SK-N-SH (cell line): ENCODE data around the gene PHF21B.

ENCODE experiments used
- EP300 ChIP-seq, 2 experiments: IDR thresholded peaks; 2 replicates each; pipeline versions ENCODE4 v1.4.0 to v1.6.1; 2012; ENCODE audit warnings: borderline replicate concordance in 1 of 2, low read depth in 1 of 2, low read length in 1 of 2
- FOXM1 ChIP-seq: IDR thresholded peaks from 2 replicates; pipeline ENCODE4 v1.4.0; 2012; ENCODE audit warnings: low read depth, mild to moderate bottlenecking
- MAX ChIP-seq: IDR thresholded peaks from 2 replicates; pipeline ENCODE4 v1.4.0; 2012; ENCODE audit warnings: low read depth
- NFIC ChIP-seq: IDR thresholded peaks from 2 replicates; pipeline ENCODE4 v1.4.0; 2012; ENCODE audit warnings: borderline replicate concordance
- POLR2AphosphoS5 ChIP-seq: IDR thresholded peaks from 2 replicates; pipeline ENCODE4 v1.6.1; 2012; ENCODE audit warnings: low read depth, low read length
- RCOR1 ChIP-seq: fragments of 150-350 bp; IDR thresholded peaks from 2 replicates; pipeline ENCODE4 v1.6.1; 2017; ENCODE audit warnings: antibody characterized with exemption, low read length
- REST ChIP-seq: IDR thresholded peaks from 2 replicates; pipeline ENCODE4 v1.6.1; 2012; ENCODE audit warnings: mild to moderate bottlenecking, low read depth, low read length, moderate library complexity
- TAF1 ChIP-seq: IDR thresholded peaks from 2 replicates; pipeline ENCODE4 v1.6.1; 2012; ENCODE audit warnings: low read depth, mild to moderate bottlenecking, low read length, moderate library complexity, borderline replicate concordance
- TF ChIP-seq, protein P1 (sequence below): fragments of 200-600 bp; sonication (generic); IDR thresholded peaks from 2 replicates; pipeline ENCODE4 v1.6.1; 2017; ENCODE audit warnings: antibody characterized with exemption, mild to moderate bottlenecking, moderate library complexity

- TF ChIP-seq, protein P1, sequence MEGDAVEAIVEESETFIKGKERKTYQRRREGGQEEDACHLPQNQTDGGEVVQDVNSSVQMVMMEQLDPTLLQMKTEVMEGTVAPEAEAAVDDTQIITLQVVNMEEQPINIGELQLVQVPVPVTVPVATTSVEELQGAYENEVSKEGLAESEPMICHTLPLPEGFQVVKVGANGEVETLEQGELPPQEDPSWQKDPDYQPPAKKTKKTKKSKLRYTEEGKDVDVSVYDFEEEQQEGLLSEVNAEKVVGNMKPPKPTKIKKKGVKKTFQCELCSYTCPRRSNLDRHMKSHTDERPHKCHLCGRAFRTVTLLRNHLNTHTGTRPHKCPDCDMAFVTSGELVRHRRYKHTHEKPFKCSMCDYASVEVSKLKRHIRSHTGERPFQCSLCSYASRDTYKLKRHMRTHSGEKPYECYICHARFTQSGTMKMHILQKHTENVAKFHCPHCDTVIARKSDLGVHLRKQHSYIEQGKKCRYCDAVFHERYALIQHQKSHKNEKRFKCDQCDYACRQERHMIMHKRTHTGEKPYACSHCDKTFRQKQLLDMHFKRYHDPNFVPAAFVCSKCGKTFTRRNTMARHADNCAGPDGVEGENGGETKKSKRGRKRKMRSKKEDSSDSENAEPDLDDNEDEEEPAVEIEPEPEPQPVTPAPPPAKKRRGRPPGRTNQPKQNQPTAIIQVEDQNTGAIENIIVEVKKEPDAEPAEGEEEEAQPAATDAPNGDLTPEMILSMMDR = no peak
- no peak for TF ChIP-seq MAX
- TF ChIP-seq REST = no peak
- TF ChIP-seq NFIC = no peak
- TF ChIP-seq EP300 (IDR thresholded peaks at IDR 0.05; ENCODE audit: borderline replicate concordance in 1 of 2, low read depth in 1 of 2, low read length in 1 of 2) = no peak
- TF ChIP-seq RCOR1 = no peak
- no peak for TF ChIP-seq POLR2AphosphoS5
- no peak for TF ChIP-seq FOXM1
- no peak for TF ChIP-seq TAF1
These were observed 35.4 kb upstream of the PHF21B start for GRCh38 chr22:45045208-45045607.
